Kidney (tissue), 14 donors: ENCODE results near the gene SKOR1. TPM values are rescaled to one million over a fixed set of nuclear protein-coding genes. Genes with fewer than 3 reads are reported as not detected.

Experiments used
- DNase-seq, 5 donors: peaks; one replicate each; pipeline ENCODE4 v3.0.0-alpha.2; 2013 to 2020
- FAIRE-seq: peaks from 2 replicates; lab custom pipeline; 2012; peaks lifted over from hg19 to GRCh38; lab: Jason Lieb, UNC
- H3K27ac ChIP-seq, 2 donors: one replicate each; pipeline ENCODE4 v1.7.0; 2013; ENCODE audit warnings: low read depth in 2 of 2, low read length in 2 of 2, inconsistent platforms in 1 of 2
- H3K27me3 ChIP-seq: one replicate; pipeline ENCODE4 v1.7.1; 2013; ENCODE audit warnings: low read length, inconsistent platforms; ENCODE audit not compliant: control insufficient read depth, insufficient read depth
- H3K36me3 ChIP-seq, 3 donors: one replicate each; pipeline versions ENCODE4 v1.7.0 to v1.7.1; 2013; ENCODE audit warnings: low read length in 3 of 3, control low read depth in 1 of 3, inconsistent platforms in 1 of 3; ENCODE audit not compliant: insufficient read depth in 3 of 3, control insufficient read depth in 2 of 3
- H3K4me1 ChIP-seq, 3 donors: one replicate each; pipeline versions ENCODE4 v1.7.0 to v1.7.1; 2013; ENCODE audit warnings: low read length in 3 of 3, inconsistent platforms in 1 of 3, low read depth in 1 of 3; ENCODE audit not compliant: control insufficient read depth in 2 of 3, insufficient read depth in 2 of 3
- H3K4me3 ChIP-seq, 3 donors: one replicate each; pipeline versions ENCODE4 v1.7.0 to v1.8.1; 2013; ENCODE audit warnings: low read length in 3 of 3, control low read depth in 1 of 3, inconsistent platforms in 1 of 3
- H3K9ac ChIP-seq, 3 donors: one replicate each; pipeline versions ENCODE4 v1.7.0 to v1.7.1; 2013; ENCODE audit warnings: low read length in 3 of 3, control low read depth in 1 of 3, inconsistent platforms in 1 of 3
- H3K9me3 ChIP-seq, 3 donors: one replicate each; pipeline versions ENCODE4 v1.7.0 to v1.7.1; 2013; ENCODE audit warnings: low read length in 3 of 3, control low read depth in 1 of 3, inconsistent platforms in 1 of 3; ENCODE audit not compliant: control insufficient read depth in 2 of 3, insufficient read depth in 1 of 3
- CTCF ChIP-seq: IDR thresholded peaks from 3 replicates; pipeline ENCODE4 v1.5.1; 2012; ENCODE audit warnings: mild to moderate bottlenecking, moderate library complexity, borderline replicate concordance; ENCODE audit not compliant: insufficient read depth; ENCODE audit errors: extremely low read depth
- intact Hi-C: fragments of 100-400 bp; cut with DNase I; formaldehyde crosslinking; loops from one replicate; pipeline ENCODE4 v1.11.1; 2022
- polyA plus RNA-seq: library from polyadenylated mRNA; stranded (reverse); fragments of 350-450 nt; fragmentation: Illumina TruSeq; extraction: RNeasy Lipid Tissue Mini Kit (QIAGEN cat#74804); gene quantifications from one replicate; pipeline ENCODE4 v1.2.3, GENCODE V29; 2014; ENCODE audit warnings: low read depth, low replicate concordance; ENCODE audit not compliant: insufficient read depth
- total RNA-seq: library from RNA; stranded (reverse); fragmentation: NEBNext Ultra II Directional; extraction: Animal tissue kit (Norgen Biotek cat#: 25700); gene quantifications from one replicate; pipeline ENCODE4 v1.2.1, GENCODE V29; 2021
- donor health status: control.
- donor health status: control.
- donor health status: control.
- donor health status: control.
- donor health status: control.
- donor health status: DM: yes; HTN: yes; CAD: no.
- donor health status: Normal renal cell carcinoma (clear cell type).

Gene SKOR1
- total and polyA plus RNA-seq, 2 donors from 2014 or later: 0.22 to 0.57 TPM

DNA sequence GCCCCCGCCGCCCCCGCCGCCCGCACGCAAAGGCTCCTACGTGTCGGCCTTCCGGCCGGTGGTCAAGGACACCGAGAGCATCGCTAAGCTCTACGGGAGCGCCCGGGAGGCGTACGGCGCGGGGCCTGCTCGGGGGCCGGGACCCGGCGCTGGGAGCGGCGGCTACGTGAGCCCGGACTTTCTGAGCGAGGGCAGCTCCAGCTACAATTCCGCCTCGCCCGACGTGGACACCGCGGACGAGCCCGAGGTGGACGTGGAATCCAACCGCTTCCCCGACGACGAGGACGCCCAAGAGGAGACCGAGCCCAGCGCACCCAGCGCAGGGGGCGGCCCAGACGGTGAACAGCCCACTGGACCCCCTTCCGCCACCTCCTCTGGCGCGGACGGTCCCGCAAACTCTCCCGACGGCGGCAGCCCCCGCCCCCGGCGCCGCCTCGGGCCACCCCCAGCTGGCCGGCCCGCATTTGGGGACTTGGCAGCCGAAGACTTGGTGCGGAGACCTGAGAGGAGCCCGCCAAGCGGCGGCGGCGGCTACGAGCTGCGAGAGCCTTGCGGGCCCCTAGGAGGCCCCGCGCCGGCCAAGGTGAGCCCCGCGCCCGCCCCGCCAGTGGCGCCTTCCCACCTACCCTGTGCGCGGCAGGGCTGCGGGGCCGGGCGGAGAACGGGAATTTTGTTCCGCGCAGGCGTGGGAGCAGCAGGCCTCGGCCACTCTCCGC lies 2.4 kb downstream of the SKOR1 start:
- Histone ChIP-seq H3K4me1 (peaks cover 0 to 9% (median 0%) of the 10 kb centered on the region in 3 donors), H3K27ac (no peak overlapping the region), H3K27me3 (peaks cover 54% of the 10 kb centered on the region), H3K9me3 (no peaks in the 10 kb centered on the region), H3K36me3 (no peaks in the 10 kb centered on the region), H3K9ac (no peak overlapping the region), H3K4me3 (no peak overlapping the region)
- FAIRE-seq: no peak
- TF ChIP-seq CTCF: no peak
- peak in 2 of 5 donors; percentile 47 to 62 for DNase-seq
- intact Hi-C loops: no loop called here

DNA sequence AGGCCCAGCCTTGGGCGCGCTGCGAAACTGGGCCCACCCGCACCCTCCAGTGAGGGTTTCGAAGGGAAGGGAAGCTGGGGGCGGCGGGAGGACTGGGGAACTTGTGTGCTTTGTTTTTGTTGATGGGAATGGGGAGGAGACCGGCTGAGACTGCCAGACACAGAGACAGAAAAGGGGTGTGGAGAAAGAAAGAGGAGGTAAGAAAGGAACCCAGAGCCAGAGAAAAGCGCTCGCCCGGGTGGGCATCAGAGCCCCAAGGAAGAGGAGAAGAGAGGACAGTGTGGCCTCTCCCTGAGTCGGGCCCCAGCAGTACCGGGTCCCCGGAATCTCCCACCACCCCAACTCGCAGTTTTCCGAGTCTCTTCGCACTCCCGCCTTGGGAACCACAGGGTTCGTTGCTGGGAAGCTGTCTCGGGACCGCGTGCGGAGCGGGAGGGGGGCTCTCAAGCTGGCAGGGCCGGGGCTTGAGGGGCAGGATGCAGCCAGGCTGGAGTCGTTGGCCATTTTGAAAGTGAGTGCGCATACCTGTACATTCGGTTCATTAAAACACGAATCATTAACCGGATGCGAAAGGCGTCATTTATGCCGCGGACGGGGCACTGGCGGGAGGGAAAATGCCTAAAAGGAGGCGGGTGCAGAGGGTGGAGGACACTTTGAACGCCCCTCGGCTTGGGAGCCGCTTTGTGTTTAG lies 3.1 kb downstream of the SKOR1 start:
- no peak for TF ChIP-seq CTCF
- H3K9ac ChIP-seq: no peak overlapping the region
- peaks cover 0 to 14% (median 4%) of the 10 kb centered on the region in 3 donors for H3K4me1 ChIP-seq
- peaks cover 59% of the 10 kb centered on the region for H3K27me3 ChIP-seq
- no peak overlapping the region for H3K27ac ChIP-seq
- DNase-seq (peak in 3 of 5 donors; percentile 30 to 43 (median 40)), FAIRE-seq (no peak)
- intact Hi-C loops: no loop called here
- peak overlapping the region in 1 of 3 donors; percentile 17 for H3K4me3 ChIP-seq
- H3K36me3 ChIP-seq: no peaks in the 10 kb centered on the region
- H3K9me3 ChIP-seq: no peaks in the 10 kb centered on the region

GRCh38 chr15:67828969-67829646 lies 3.8 kb downstream of the SKOR1 start:
- peaks cover 0 to 17% (median 11%) of the 10 kb centered on the region in 3 donors for H3K4me1 ChIP-seq
- H3K4me3 ChIP-seq: no peak overlapping the region
- no peak for FAIRE-seq

More at GRCh38 chr15:67828969-67829646, 3.8 kb downstream of the SKOR1 start:
- DNase-seq: peak in 2 of 5 donors; percentile 35 to 59
- Histone ChIP-seq H3K9ac (no peak overlapping the region), H3K27ac (no peak overlapping the region), H3K9me3 (no peaks in the 10 kb centered on the region), H3K27me3 (peaks cover 58% of the 10 kb centered on the region), H3K36me3 (no peaks in the 10 kb centered on the region)
- no peak for TF ChIP-seq CTCF
- intact Hi-C loops: no loop called here
